HG02885 (cell line): ENCODE measurements around the gene SHD.
"Not testable (repeated sequence)": the region's sequence is repeated elsewhere in the genome, so short reads cannot be mapped to it uniquely, and the experiment has no call there.

Experiments
- ATAC-seq: cut with Tn5 transposase; IDR thresholded peaks from one replicate; pipeline ENCODE4 v1.9.1; 2021; ENCODE audit warnings: mild to moderate bottlenecking; ENCODE audit not compliant: unreplicated experiment, poor library complexity

The SHD gene

DNA sequence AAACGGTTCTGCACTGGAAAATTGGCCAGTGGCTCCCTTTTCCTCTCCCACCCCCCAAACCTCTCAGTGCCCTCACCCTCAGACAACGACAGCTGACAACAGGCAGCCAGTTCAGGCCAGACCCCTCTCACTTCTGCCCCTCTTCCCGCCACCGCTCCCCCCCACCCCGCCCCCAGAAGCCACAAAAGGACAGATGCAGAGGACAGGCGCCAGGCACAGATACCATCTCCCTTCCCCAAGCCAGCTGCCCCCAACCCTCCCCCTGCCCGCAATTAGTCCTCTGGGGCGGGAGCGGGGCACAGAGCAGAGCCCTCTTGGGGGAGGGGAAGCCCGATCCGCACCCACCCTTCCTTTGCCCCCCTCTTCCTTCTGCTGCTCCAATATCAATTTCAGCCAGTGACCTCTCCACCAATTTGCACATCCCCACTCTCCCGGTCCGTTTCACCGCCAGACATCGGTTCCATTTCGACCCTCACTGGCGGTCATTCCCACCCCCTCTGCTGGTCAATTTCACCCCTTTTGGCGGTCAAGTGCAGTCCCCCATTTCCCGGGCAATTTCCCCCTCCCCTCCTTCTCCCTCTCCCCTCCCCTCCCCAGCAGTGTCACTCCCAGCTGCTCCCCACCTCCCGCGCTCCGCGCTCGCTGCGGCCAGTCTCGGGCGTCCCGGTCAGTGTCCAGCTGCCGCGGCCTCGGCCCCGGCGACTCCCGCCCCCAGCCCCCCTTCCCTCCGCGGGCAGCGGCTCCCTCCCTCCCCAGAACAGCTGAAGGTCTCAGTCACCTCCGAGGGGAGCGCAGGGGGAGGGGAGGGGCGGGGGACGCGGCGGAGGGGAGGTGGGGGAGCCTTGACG lies at the start of gene SHD:
Gene SHD (plus strand): TSS at position 848 of the 848 bp plus-strand sequence. CDS start 798 bp downstream, outside the sequence.
- no peak for ATAC-seq

GRCh38 chr19:4230237-4230636 lies 48.8 kb upstream of the SHD start:
- ATAC-seq = not testable (repeated sequence)

DNA sequence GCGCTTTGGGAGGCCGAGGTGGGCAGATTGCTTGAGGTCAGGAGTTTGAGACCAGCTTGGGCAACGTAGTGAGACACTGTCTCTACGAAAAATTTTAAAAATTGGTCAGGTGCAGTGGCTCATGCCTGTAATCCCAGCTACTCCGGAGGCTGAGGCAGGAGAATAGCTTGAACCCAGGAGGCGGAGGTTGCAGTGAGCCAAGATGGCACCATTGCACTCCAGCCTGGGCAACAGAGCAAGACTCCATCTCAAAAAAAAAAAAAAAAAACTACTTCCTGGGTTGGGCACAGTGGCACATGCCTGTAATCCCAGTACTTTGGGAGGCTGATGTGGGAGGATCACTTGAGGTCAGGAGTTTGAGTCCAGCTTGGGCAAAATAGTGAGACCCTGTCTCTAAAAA lies 47.5 kb upstream of the SHD start:
- ATAC-seq = not testable (repeated sequence)

DNA sequence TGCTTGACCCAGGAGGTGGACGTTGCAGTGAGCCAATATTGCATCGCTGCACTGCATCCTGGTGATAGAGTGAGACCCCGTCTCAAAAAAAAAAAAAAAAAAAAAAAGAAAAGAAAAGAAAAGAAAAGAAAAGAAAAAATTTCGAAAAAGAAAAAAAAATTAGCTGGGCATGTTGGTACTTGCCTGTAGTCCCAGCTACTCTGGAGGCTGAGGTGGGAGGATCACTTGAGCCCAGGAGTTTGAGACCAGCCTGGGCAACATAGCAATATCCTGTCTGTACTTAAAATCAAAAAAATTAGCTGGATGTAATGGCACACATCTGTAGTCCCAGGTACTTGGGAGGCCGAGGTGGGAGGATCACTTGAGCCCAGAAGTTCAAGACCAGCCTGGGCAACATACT lies 46.9 kb upstream of the SHD start:
- not testable (repeated sequence) for ATAC-seq

DNA sequence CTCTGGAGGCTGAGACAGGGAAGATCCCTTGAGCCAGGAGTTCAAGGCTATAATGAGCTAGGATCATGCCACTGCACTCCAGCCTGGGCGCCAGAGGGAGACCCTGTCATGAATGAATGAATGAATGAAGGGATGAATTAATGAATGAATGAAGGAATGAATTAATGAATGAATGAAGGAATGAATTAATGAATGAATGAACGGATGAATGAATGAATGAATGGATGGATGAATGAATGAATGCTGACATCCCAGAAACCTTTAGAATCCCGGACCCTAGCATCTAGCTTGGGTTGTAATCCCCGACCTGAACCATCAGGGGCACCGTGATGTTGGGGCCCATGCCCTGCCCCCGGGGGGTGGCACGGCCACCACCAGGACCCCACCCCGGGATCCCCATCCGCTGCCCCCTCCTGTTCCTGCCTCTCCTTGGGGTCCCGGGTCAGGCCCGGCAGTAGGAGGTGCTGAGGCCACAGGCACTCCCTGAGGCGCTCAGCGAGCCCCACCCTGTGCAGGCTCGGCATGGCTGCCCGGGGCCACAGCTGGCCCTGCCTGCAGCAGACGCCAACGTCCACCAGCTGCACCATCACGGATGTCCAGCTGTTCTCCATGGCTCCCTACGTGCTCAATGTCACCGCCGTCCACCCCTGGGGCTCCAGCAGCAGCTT lies 46.3 kb upstream of the SHD start:
- no peak for ATAC-seq

GRCh38 chr19:4233282-4233853 lies 45.7 kb upstream of the SHD start:
- ATAC-seq = no peak

GRCh38 chr19:4234142-4234861 lies 44.8 kb upstream of the SHD start:
- no peak for ATAC-seq

- ATAC-seq = no peak
These were observed 44.2 kb upstream of the SHD start for GRCh38 chr19:4234862-4235201.

DNA sequence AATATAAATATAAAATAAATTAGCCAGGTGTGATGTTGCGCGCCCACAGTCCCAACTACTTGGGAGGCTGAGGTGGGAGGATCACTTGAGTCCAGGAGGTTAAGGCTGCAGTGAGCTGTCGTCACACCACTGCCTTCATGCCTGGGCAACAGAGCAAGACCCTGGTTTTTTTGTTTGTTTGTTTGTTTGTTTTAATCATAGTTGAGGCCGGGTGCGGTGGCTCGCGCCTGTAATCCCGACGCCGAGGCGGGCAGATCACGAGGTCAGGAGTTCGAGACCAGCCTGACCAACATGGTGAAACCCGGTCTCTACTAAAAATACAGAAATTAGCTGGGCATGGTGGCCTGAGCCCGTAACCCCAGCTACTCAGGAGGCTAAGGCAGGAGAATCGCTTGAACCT lies 41.6 kb upstream of the SHD start:
- not testable (repeated sequence) for ATAC-seq

GRCh38 chr19:4238831-4239230 lies 40.2 kb upstream of the SHD start:
- ATAC-seq = no peak

GRCh38 chr19:4241824-4242430 lies 37.1 kb upstream of the SHD start:
- no peak for ATAC-seq

- ATAC-seq = not testable (repeated sequence)
These were observed 33.1 kb upstream of the SHD start for GRCh38 chr19:4245938-4246337.

- peak; percentile 93 for ATAC-seq
These were observed 32.1 kb upstream of the SHD start, which contains the start of gene YJU2 for GRCh38 chr19:4246767-4247593. TSS of gene YJU2 (plus strand) at chr19:4247080. CDS start at chr19:4247147, 67 bp downstream.

DNA sequence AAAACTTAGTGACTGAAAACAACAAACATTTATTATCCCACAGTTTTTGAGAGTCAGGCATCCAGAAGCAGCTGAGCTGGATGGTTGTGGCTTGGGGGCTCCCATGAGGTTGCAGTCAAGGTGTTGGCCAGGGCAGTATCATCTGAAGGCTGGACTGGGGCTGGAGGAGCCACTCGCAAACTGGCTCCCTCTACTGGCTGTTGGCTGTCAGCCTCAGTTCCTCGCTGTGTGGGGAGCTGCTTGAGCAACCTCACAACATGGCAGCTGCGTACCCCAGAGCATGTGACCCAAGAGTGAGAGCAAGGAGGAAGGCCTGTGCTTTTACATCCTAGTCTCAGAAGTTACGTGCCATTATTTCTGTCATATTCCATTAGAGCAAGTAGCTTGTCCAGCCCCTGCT lies 22.5 kb upstream of the SHD start:
- no peak for ATAC-seq

DNA sequence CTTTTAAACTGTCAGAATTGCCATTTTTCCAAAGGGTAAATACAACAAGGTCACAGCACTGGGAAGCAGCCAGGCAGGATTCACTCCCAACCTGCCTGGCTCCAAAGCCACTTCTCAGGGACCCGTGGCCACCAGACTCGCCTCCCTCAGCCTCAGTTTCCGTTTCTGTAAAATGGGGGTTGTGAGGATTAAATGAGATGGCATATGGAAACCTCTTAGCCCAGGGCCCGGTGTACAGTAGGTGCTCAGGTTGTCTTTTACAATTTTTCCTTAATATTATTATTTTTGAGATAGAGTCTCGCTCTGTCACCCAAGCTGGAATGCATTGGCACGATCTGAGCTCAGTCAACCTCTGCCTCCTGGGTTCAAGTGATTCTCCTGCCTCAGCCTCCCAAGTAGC lies 22.0 kb upstream of the SHD start:
- no peak for ATAC-seq

GRCh38 chr19:4258181-4258580 lies 20.9 kb upstream of the SHD start:
- no peak for ATAC-seq

DNA sequence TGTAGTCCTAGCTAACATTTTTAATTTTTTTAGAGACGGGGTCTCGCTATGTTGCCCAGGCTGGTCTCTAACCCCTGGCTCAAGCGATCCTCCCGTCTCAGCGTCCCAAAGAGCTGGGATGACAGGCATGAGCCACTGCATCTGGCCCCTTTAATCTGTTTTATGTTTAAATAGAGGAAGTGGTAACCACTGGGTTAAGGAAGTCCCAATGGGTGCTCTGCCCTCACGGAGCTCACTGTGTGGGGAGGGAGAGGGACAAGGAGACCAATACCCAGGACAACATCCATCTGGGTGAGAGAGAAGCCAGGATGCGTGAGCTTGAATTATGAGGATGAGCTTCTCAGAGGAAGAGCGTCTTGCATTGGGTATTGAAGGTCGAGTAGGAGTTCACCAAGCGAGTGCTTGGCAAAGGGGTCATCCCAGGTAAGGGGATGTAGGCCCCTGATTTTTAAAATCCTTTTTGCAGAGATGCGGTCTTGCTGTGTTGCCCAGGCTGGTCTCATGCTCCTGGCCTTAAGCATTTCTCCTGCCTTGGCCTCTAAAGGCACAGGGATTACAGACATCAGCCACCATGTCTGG lies 18.4 kb upstream of the SHD start:
- ATAC-seq = no peak

- no peak for ATAC-seq
These were observed 14.3 kb upstream of the SHD start for GRCh38 chr19:4264812-4265211.
